ENCODE measurements around the gene PDZK1.
"Not testable (repeated sequence)": the region's sequence is repeated elsewhere in the genome, so short reads cannot be mapped to it uniquely, and the experiment has no call there.

The PDZK1 gene

GRCh38 chr1:145720878-145721671 is 13.9 kb upstream of the PDZK1 start:
- Histone ChIP-seq H4K8ac (ENCODE audit: low read depth, low read length) (no peak overlapping the region), H3K4me3 (ENCODE audit: low read length) (no peak overlapping the region), H3K79me2 (ENCODE audit: control insufficient read depth, insufficient read depth, low read length) (no peaks in the 10 kb centered on the region), H2BK5ac (ENCODE audit: low read length) (no peak overlapping the region), H3K4ac (ENCODE audit: low read depth, low read length) (no peak overlapping the region), H2BK15ac (replicated peaks; ENCODE audit: low read depth) (no peak overlapping the region), H3K36me3 (ENCODE audit: control insufficient read depth, insufficient read depth, low read length) (no peaks in the 10 kb centered on the region), H3K4me2 (ENCODE audit: low read length) (peak overlapping the region; percentile 49), H3K79me1 (ENCODE audit: low read length) (no peaks in the 10 kb centered on the region), H3K18ac (ENCODE audit: low read length) (no peak overlapping the region), H3K27ac (ENCODE audit: low read depth, low read length) (no peak overlapping the region), H3K9ac (ENCODE audit: low read length) (peak overlapping the region; percentile 23), H2AK5ac (ENCODE audit: low read length) (no peak overlapping the region), H2BK120ac (ENCODE audit: low read depth, low read length) (no peak overlapping the region), H3K4me1 (ENCODE audit: control insufficient read depth, low read depth, low read length) (no peaks in the 10 kb centered on the region), H4K5ac (ENCODE audit: low read length) (no peak overlapping the region), H3K27me3 (ENCODE audit: insufficient read depth, low read length, poor library complexity) (no peaks in the 10 kb centered on the region), H3K56ac (ENCODE audit: low read length) (peak overlapping the region; percentile 28), H3K23ac (ENCODE audit: low read length) (no peak overlapping the region)
- no CpG with 5 or more reads among the region's 47 CpGs for WGBS (ENCODE audit: extremely low coverage, insufficient coverage, low lambda C conversion rate)
- DNase-seq: peak; percentile 77

GRCh38 chr1:145720556-145720877 is 13.3 kb upstream of the PDZK1 start:
- no peaks in the 10 kb centered on the region for H3K4me1 ChIP-seq (ENCODE audit: control insufficient read depth, low read depth, low read length)
- H3K4me2 ChIP-seq (ENCODE audit: low read length): no peak overlapping the region
- H4K5ac ChIP-seq (ENCODE audit: low read length): no peak overlapping the region
- H3K56ac ChIP-seq (ENCODE audit: low read length): peak overlapping the region; percentile 28
- H4K8ac ChIP-seq (ENCODE audit: low read depth, low read length): no peak overlapping the region
- H3K36me3 ChIP-seq (ENCODE audit: control insufficient read depth, insufficient read depth, low read length): no peaks in the 10 kb centered on the region
- no peak overlapping the region for H2BK5ac ChIP-seq (ENCODE audit: low read length)
- H3K27me3 ChIP-seq (ENCODE audit: insufficient read depth, low read length, poor library complexity): no peaks in the 10 kb centered on the region
- no peak overlapping the region for H3K9ac ChIP-seq (ENCODE audit: low read length)
- H3K4me3 ChIP-seq (ENCODE audit: low read length): no peak overlapping the region
- H2BK120ac ChIP-seq (ENCODE audit: low read depth, low read length): no peak overlapping the region
- H2BK15ac ChIP-seq (replicated peaks; ENCODE audit: low read depth): no peak overlapping the region
- no peak overlapping the region for H3K18ac ChIP-seq (ENCODE audit: low read length)
- no peak overlapping the region for H3K4ac ChIP-seq (ENCODE audit: low read depth, low read length)
- H3K23ac ChIP-seq (ENCODE audit: low read length): no peak overlapping the region
- H3K79me2 ChIP-seq (ENCODE audit: control insufficient read depth, insufficient read depth, low read length): no peaks in the 10 kb centered on the region
- H2AK5ac ChIP-seq (ENCODE audit: low read length): no peak overlapping the region
- no peaks in the 10 kb centered on the region for H3K79me1 ChIP-seq (ENCODE audit: low read length)
- no CpG with 5 or more reads among the region's 5 CpGs for WGBS (ENCODE audit: extremely low coverage, insufficient coverage, low lambda C conversion rate)
- peak; percentile 53 for DNase-seq
- H3K27ac ChIP-seq (ENCODE audit: low read depth, low read length): no peak overlapping the region

GRCh38 chr1:145719230-145720079 is 12.3 kb upstream of the PDZK1 start, which contains the start of gene CD160:
TSS of gene CD160 (plus strand) at chr1:145719499. CDS start at chr1:145728328, 8,829 bp downstream.
- no peaks in the 10 kb centered on the region for H3K79me2 ChIP-seq (ENCODE audit: control insufficient read depth, insufficient read depth, low read length)
- H3K56ac ChIP-seq (ENCODE audit: low read length): no peak within 1 kb of the TSS
- H3K4ac ChIP-seq (ENCODE audit: low read depth, low read length): no peak within 1 kb of the TSS
- H3K27me3 ChIP-seq (ENCODE audit: insufficient read depth, low read length, poor library complexity): no peaks in the 10 kb centered on the region
- H2BK15ac ChIP-seq (replicated peaks; ENCODE audit: low read depth): no peak within 1 kb of the TSS
- no CpG with 5 or more reads among the region's 12 CpGs for WGBS (ENCODE audit: extremely low coverage, insufficient coverage, low lambda C conversion rate)
- H3K27ac ChIP-seq (ENCODE audit: low read depth, low read length): no peak within 1 kb of the TSS
- no peaks in the 10 kb centered on the region for H3K4me1 ChIP-seq (ENCODE audit: control insufficient read depth, low read depth, low read length)
- no peak within 1 kb of the TSS for H4K8ac ChIP-seq (ENCODE audit: low read depth, low read length)
- H3K18ac ChIP-seq (ENCODE audit: low read length): no peak within 1 kb of the TSS
- H3K23ac ChIP-seq (ENCODE audit: low read length): no peak within 1 kb of the TSS
- H3K9ac ChIP-seq (ENCODE audit: low read length): no peak within 1 kb of the TSS
- H3K4me3 ChIP-seq (ENCODE audit: low read length): no peak within 1 kb of the TSS
- no peaks in the 10 kb centered on the region for H3K79me1 ChIP-seq (ENCODE audit: low read length)
- H2BK5ac ChIP-seq (ENCODE audit: low read length): no peak within 1 kb of the TSS
- H3K4me2 ChIP-seq (ENCODE audit: low read length): no peak within 1 kb of the TSS
- no peaks in the 10 kb centered on the region for H3K36me3 ChIP-seq (ENCODE audit: control insufficient read depth, insufficient read depth, low read length)
- no peak within 1 kb of the TSS for H2BK120ac ChIP-seq (ENCODE audit: low read depth, low read length)
- H4K5ac ChIP-seq (ENCODE audit: low read length): no peak within 1 kb of the TSS
- DNase-seq: peak; percentile 56
- no peak within 1 kb of the TSS for H2AK5ac ChIP-seq (ENCODE audit: low read length)

- H3K4ac ChIP-seq (ENCODE audit: low read depth, low read length); H4K5ac ChIP-seq (ENCODE audit: low read length); H3K4me2 ChIP-seq (ENCODE audit: low read length); H3K23ac ChIP-seq (ENCODE audit: low read length); H2BK5ac ChIP-seq (ENCODE audit: low read length); H3K27me3 ChIP-seq (ENCODE audit: insufficient read depth, low read length, poor library complexity); H3K36me3 ChIP-seq (ENCODE audit: control insufficient read depth, insufficient read depth, low read length); H3K27ac ChIP-seq (ENCODE audit: low read depth, low read length); DNase-seq; H3K4me1 ChIP-seq (ENCODE audit: control insufficient read depth, low read depth, low read length); H3K9ac ChIP-seq (ENCODE audit: low read length); H3K56ac ChIP-seq (ENCODE audit: low read length); H3K18ac ChIP-seq (ENCODE audit: low read length); H2BK120ac ChIP-seq (ENCODE audit: low read depth, low read length); H4K8ac ChIP-seq (ENCODE audit: low read depth, low read length); H2BK15ac ChIP-seq (replicated peaks; ENCODE audit: low read depth); H3K4me3 ChIP-seq (ENCODE audit: low read length); H2AK5ac ChIP-seq (ENCODE audit: low read length); H3K79me2 ChIP-seq (ENCODE audit: control insufficient read depth, insufficient read depth, low read length); H3K79me1 ChIP-seq (ENCODE audit: low read length): not testable (repeated sequence)
- no CpG with 5 or more reads among the region's 5 CpGs for WGBS (ENCODE audit: extremely low coverage, insufficient coverage, low lambda C conversion rate)
Observed at GRCh38 chr1:145718465-145718864, 11.3 kb upstream of the PDZK1 start.

GRCh38 chr1:145717833-145718232 is 10.7 kb upstream of the PDZK1 start:
- Histone ChIP-seq H3K36me3 (ENCODE audit: control insufficient read depth, insufficient read depth, low read length) (no peaks in the 10 kb centered on the region), H2BK5ac (ENCODE audit: low read length) (no peak overlapping the region), H4K8ac (ENCODE audit: low read depth, low read length) (no peak overlapping the region), H2BK120ac (ENCODE audit: low read depth, low read length) (no peak overlapping the region), H4K5ac (ENCODE audit: low read length) (no peak overlapping the region), H3K4me2 (ENCODE audit: low read length) (no peak overlapping the region), H3K18ac (ENCODE audit: low read length) (no peak overlapping the region), H3K4ac (ENCODE audit: low read depth, low read length) (no peak overlapping the region), H3K27ac (ENCODE audit: low read depth, low read length) (no peak overlapping the region), H3K56ac (ENCODE audit: low read length) (no peak overlapping the region), H3K79me2 (ENCODE audit: control insufficient read depth, insufficient read depth, low read length) (no peaks in the 10 kb centered on the region), H3K27me3 (ENCODE audit: insufficient read depth, low read length, poor library complexity) (no peaks in the 10 kb centered on the region), H3K79me1 (ENCODE audit: low read length) (no peaks in the 10 kb centered on the region), H3K9ac (ENCODE audit: low read length) (no peak overlapping the region), H2BK15ac (replicated peaks; ENCODE audit: low read depth) (no peak overlapping the region), H2AK5ac (ENCODE audit: low read length) (no peak overlapping the region), H3K23ac (ENCODE audit: low read length) (peak overlapping the region; percentile 89), H3K4me1 (ENCODE audit: control insufficient read depth, low read depth, low read length) (no peaks in the 10 kb centered on the region), H3K4me3 (ENCODE audit: low read length) (no peak overlapping the region)
- no peak for DNase-seq
- no CpG with 5 or more reads among the region's 1 CpG for WGBS (ENCODE audit: extremely low coverage, insufficient coverage, low lambda C conversion rate)
